Esophagus squamous epithelium (tissue), 5 donors: ENCODE data around the gene PCDHGC4. TPM values are rescaled to one million over a fixed set of nuclear protein-coding genes. Genes with fewer than 3 reads are reported as not detected.

Source experiments
- DNase-seq: peaks from one replicate; lab custom pipeline; 2025; lab: John Stamatoyannopoulos, UW
- H3K27ac ChIP-seq, 4 donors: fragments of 200-600 bp; sonication (generic); one replicate each; pipeline ENCODE4 v1.5.1; 2016 to 2019; ENCODE audit warnings: mild to moderate bottlenecking in 1 of 4
- H3K27me3 ChIP-seq, 4 donors: fragments of 200-600 bp; sonication (generic); 1 replicate in 3 of 4; 2 replicates in 1 of 4; pipeline versions ENCODE4 v1.5.1 to v1.6.0; 2017 to 2021; ENCODE audit warnings: antibody characterized with exemption in 1 of 4
- H3K36me3 ChIP-seq, 3 donors: fragments of 200-600 bp; sonication (generic); one replicate each; pipeline ENCODE4 v1.5.1; 2016 to 2019
- H3K4me1 ChIP-seq, 3 donors: fragments of 200-600 bp; sonication (generic); one replicate each; pipeline ENCODE4 v1.5.1; 2017 to 2019
- H3K4me3 ChIP-seq, 4 donors: fragments of 200-600 bp; sonication (generic); 1 replicate in 3 of 4; 2 replicates in 1 of 4; pipeline ENCODE4 v1.5.1; 2016 to 2019; ENCODE audit warnings: mild to moderate bottlenecking in 2 of 4, moderate library complexity in 1 of 4
- H3K9me3 ChIP-seq, 3 donors: fragments of 200-600 bp; sonication (generic); one replicate each; pipeline ENCODE4 v1.5.1; 2016 to 2019
- POLR2A ChIP-seq, 4 donors: fragments of 450-650 bp; IDR thresholded peaks; one replicate each; pipeline ENCODE4 v1.6.1; 2017; ENCODE audit warnings: antibody characterized with exemption in 4 of 4, mild to moderate bottlenecking in 4 of 4, moderate library complexity in 3 of 4
- whole genome bisulfite sequencing, 2 donors: methylation state at CpG; one replicate each; pipeline ENCODE4 v1.1.5; 2018; 5-methylcytosine and 5-hydroxymethylcytosine counted together
- intact Hi-C: fragments of 100-400 bp; cut with DNase I; formaldehyde crosslinking; loops from one replicate; pipeline ENCODE4 v1.15.0; 2022
- total RNA-seq, 4 donors: library from RNA; depleted of rRNA; stranded (reverse); fragments of >200 nt; gene quantifications; one replicate each; pipeline ENCODE4 v1.1.0, GENCODE V29; 2016
- TF ChIP-seq, protein P1 (sequence below), 6 experiments: fragments of 450-650 bp in 4 of 6; fragments of 200-600 bp in 2 of 6; sonication (generic) in 2 of 6; IDR thresholded peaks; one replicate each; pipeline ENCODE4 v1.5.1; 2016 to 2019; ENCODE audit warnings: antibody characterized with exemption in 6 of 6, mild to moderate bottlenecking in 4 of 6, moderate library complexity in 4 of 6
- donor health status: DM: yes; HTN: yes; CAD: no.

PCDHGC4 gene
- total RNA-seq, 4 donors from 2014 or later = 0.21 to 3.3 (median 2.1) TPM

DNA sequence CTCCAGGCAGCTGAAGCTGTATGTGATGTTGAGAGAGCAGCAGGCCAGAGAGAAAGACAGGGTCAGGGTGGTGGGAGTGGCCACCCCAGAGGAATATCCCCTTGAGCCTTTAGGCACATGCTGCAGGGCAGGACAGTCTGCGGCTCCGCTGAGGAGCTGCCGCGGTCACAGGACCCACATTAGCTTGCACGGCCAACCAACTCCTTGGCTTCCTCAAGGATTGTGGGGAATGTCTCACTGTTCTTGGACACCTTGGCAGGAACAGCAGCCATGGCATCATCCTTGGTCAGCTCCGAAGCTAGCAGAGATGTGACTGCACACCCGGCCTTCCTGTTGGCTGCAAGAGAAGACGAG, 31.8 kb downstream of the PCDHGC4 start:
- no peaks in the 10 kb centered on the region for H3K27me3 ChIP-seq
- H3K4me1 ChIP-seq = peaks cover 37 to 99% (median 79%) of the 10 kb centered on the region in 3 donors
- no peak overlapping the region for H3K4me3 ChIP-seq
- peak overlapping the region in 3 of 4 donors; percentile 59 to 95 (median 94) for H3K27ac ChIP-seq
- H3K36me3 ChIP-seq = peaks cover 0 to 46% (median 8%) of the 10 kb centered on the region in 3 donors
- intact Hi-C loops = no loop called here
- DNase-seq = no peak
- H3K9me3 ChIP-seq = no peaks in the 10 kb centered on the region
- TF ChIP-seq, protein P1, sequence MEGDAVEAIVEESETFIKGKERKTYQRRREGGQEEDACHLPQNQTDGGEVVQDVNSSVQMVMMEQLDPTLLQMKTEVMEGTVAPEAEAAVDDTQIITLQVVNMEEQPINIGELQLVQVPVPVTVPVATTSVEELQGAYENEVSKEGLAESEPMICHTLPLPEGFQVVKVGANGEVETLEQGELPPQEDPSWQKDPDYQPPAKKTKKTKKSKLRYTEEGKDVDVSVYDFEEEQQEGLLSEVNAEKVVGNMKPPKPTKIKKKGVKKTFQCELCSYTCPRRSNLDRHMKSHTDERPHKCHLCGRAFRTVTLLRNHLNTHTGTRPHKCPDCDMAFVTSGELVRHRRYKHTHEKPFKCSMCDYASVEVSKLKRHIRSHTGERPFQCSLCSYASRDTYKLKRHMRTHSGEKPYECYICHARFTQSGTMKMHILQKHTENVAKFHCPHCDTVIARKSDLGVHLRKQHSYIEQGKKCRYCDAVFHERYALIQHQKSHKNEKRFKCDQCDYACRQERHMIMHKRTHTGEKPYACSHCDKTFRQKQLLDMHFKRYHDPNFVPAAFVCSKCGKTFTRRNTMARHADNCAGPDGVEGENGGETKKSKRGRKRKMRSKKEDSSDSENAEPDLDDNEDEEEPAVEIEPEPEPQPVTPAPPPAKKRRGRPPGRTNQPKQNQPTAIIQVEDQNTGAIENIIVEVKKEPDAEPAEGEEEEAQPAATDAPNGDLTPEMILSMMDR (IDR thresholded peaks at IDR 0.05) = no peak
- TF ChIP-seq POLR2A (IDR thresholded peaks at IDR 0.05) = no peak
- 95% methylated on average over 4 of the region's 8 CpGs; no CpG with 5 or more reads in 1 of the 2 donors for WGBS, 2 donors

DNA sequence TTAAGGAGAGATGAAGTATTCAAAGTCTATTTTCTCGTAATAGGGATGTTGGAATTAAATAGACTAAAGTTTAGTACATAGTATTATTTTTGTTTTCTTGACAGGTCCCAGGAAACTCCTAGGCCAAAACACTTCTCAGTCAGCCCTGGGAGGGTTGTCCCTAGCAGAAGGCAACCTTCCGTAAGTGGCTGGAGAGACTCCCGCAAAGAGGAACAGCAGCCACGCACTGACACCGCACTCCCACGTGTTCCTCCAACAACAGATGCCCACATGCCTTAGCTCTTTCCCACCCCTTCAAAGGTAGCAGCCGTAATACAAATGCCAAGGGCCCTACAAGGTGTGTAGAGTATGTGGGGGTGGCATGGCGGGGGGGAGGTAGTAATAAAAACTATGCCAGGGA, 32.5 kb downstream of the PCDHGC4 start:
- Histone ChIP-seq H3K4me1 (peaks cover 41 to 100% (median 85%) of the 10 kb centered on the region in 3 donors), H3K27ac (peak overlapping the region in 3 of 4 donors; percentile 54 to 95 (median 93)), H3K4me3 (no peak overlapping the region), H3K36me3 (peaks cover 0 to 45% (median 8%) of the 10 kb centered on the region in 3 donors), H3K9me3 (no peaks in the 10 kb centered on the region), H3K27me3 (no peaks in the 10 kb centered on the region)
- DNase-seq = no peak
- 87 to 92% methylated on average over 6 to 7 of the region's 8 CpGs for WGBS, 2 donors
- no peak for TF ChIP-seq POLR2A (IDR thresholded peaks at IDR 0.05)
- TF ChIP-seq, protein P1 (IDR thresholded peaks at IDR 0.05) = no peak
- intact Hi-C loops = no loop called here

DNA sequence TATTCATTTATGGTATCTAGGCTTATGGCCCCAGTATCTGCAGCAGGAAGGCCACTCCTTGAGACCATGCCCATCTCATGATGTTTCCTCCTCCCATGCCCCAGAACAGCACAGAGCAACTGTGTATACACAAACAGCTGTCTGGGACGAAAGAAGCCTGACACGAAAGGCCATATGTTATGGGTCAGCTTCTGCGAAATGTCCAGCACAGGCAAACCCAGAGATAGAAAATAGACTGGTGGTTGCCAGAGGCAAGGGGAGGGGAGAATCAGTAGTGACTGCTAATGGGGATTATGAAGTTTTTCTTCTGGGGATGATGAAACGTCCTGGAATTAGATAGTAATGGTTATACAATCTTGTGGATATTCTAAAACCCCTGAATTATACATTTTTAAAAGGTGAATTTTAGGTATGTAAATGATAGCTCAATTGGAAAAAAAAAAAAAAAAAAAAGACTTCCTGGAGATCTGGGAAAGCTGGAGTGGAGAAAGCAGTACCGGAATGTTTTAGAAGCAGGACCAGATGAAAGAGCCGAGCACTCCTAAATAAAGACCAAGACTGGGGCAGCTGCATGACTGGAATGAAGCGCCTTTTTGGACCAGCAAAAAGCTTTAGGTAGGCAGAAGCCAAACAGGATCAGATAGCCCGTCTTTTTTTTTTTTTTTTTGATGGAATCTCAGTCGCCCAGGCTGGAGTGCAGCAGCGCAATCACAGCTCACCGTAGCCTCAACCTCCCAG, 33.2 kb downstream of the PCDHGC4 start:
- 80 to 82% methylated on average over 11 of the region's 11 CpGs for WGBS, 2 donors
- Histone ChIP-seq H3K36me3 (peaks cover 0 to 52% (median 8%) of the 10 kb centered on the region in 3 donors), H3K4me3 (no peak overlapping the region), H3K4me1 (peaks cover 35 to 100% (median 91%) of the 10 kb centered on the region in 3 donors), H3K27me3 (no peaks in the 10 kb centered on the region), H3K27ac (peak overlapping the region; percentile 54 to 95 (median 88)), H3K9me3 (no peaks in the 10 kb centered on the region)
- intact Hi-C loops = no loop called here
- TF ChIP-seq POLR2A (IDR thresholded peaks at IDR 0.05) = no peak
- TF ChIP-seq, protein P1 (IDR thresholded peaks at IDR 0.05) = no peak
- no peak for DNase-seq

DNA sequence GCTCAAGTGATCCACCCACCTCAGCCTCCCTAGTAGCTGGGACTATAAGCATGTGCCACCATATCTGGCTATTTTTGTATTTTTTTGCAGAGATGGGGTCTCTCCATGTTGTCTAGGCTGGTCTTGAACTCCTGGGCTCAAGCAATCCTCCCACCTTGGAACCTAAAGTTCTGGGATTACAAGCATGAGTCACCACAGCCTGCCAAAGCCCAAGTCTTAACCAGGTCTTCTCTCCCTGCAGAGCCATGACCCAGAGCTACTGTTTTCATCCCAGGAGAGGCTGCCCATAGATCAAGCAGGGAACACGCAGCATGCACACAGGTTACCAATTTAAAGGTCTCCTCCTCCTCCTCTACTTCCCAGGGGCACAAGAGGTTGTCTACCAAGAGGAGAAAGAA, 33.8 kb downstream of the PCDHGC4 start:
- peak overlapping the region; percentile 30 to 95 (median 88) for H3K27ac ChIP-seq
- WGBS, 2 donors = 63 to 100% methylated on average over 1 of the region's 1 CpG
- no peak overlapping the region for H3K4me3 ChIP-seq
- H3K4me1 ChIP-seq = peaks cover 32 to 99% (median 85%) of the 10 kb centered on the region in 3 donors
- H3K36me3 ChIP-seq = peaks cover 0 to 58% (median 8%) of the 10 kb centered on the region in 3 donors
- intact Hi-C loops = no loop called here
- H3K9me3 ChIP-seq = no peaks in the 10 kb centered on the region
- no peak for DNase-seq
- TF ChIP-seq POLR2A (IDR thresholded peaks at IDR 0.05) = no peak
- TF ChIP-seq, protein P1 (IDR thresholded peaks at IDR 0.05) = no peak
- no peaks in the 10 kb centered on the region for H3K27me3 ChIP-seq
